ENCODE data around the gene TBC1D21. TPM values are rescaled to one million over a fixed set of nuclear protein-coding genes. Genes with fewer than 3 reads are reported as not detected.

TBC1D21 gene
- polyA plus RNA-seq, 1 experiment = not detected

DNA sequence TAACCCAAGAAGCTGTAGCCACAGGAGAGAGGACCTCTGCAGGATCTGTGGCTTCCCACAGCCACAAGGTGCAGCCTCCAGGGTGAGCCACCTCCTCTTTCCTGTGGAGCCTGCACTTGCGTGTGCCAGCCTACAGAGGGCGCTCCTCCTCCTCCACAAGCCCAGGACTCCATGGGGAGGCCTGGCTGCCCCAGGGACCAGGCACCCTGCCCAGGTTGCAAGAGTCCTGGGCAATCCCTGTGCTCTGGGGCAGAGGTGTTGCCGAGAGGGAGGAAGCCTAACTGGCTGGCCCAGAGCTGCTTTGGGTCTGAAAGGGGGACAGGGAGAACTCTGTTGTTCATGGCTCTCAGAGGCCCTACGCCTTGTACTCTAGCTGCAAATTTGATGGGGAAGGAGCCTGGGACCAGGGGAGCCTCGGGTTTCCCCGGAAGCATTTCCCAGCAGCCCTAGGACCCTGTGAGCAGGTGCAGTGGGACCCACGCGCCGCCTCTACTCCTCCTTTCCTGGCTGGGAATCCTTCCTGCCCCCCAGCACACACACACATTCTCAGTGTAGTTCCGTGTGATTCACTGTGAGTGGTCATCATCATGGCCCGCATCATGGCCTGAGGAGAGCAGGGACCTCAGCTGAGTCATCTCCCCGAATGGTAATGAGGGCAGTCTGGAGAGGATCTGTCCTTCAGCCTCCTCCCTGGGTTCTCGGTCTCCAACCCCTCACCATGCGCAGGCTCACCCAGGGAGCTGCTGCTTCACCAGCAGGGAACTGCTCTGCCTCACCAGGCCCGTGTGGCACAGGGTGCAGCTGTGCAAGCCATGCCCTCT lies 24.3 kb downstream of the TBC1D21 start:
- H3K27ac ChIP-seq (ENCODE audit: low read depth, low read length) = peak overlapping the region; percentile 75
- peaks cover 5% of the 10 kb centered on the region for H3K27me3 ChIP-seq (ENCODE audit: control insufficient read depth, insufficient read depth, low read length)
- ChIA-PET CTCF (interaction anchor here (0.7 to 2.8 kb wide), 17 partner anchors 9 to 140 kb away, joined by 3 to 35 read pairs (median 4); partner anchors contain the start of gene TBC1D21), POLR2A (interaction anchor here (0.9 kb wide), 1 partner anchor 29 kb away, joined by 3 read pairs; the partner anchor contains the start of gene LOXL1)
- no peak overlapping the region for H3K4me3 ChIP-seq (ENCODE audit: low read depth, low read length)
- TF ChIP-seq, protein P1, sequence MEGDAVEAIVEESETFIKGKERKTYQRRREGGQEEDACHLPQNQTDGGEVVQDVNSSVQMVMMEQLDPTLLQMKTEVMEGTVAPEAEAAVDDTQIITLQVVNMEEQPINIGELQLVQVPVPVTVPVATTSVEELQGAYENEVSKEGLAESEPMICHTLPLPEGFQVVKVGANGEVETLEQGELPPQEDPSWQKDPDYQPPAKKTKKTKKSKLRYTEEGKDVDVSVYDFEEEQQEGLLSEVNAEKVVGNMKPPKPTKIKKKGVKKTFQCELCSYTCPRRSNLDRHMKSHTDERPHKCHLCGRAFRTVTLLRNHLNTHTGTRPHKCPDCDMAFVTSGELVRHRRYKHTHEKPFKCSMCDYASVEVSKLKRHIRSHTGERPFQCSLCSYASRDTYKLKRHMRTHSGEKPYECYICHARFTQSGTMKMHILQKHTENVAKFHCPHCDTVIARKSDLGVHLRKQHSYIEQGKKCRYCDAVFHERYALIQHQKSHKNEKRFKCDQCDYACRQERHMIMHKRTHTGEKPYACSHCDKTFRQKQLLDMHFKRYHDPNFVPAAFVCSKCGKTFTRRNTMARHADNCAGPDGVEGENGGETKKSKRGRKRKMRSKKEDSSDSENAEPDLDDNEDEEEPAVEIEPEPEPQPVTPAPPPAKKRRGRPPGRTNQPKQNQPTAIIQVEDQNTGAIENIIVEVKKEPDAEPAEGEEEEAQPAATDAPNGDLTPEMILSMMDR (IDR thresholded peaks at IDR 0.05; ENCODE audit: low read depth, low read length) = peak; percentile 94
- peak; percentile 76 for DNase-seq (ENCODE audit: low read depth, low spot score)
- peaks cover 2% of the 10 kb centered on the region for H3K9me3 ChIP-seq (ENCODE audit: control insufficient read depth, insufficient read depth, low read length)

DNA sequence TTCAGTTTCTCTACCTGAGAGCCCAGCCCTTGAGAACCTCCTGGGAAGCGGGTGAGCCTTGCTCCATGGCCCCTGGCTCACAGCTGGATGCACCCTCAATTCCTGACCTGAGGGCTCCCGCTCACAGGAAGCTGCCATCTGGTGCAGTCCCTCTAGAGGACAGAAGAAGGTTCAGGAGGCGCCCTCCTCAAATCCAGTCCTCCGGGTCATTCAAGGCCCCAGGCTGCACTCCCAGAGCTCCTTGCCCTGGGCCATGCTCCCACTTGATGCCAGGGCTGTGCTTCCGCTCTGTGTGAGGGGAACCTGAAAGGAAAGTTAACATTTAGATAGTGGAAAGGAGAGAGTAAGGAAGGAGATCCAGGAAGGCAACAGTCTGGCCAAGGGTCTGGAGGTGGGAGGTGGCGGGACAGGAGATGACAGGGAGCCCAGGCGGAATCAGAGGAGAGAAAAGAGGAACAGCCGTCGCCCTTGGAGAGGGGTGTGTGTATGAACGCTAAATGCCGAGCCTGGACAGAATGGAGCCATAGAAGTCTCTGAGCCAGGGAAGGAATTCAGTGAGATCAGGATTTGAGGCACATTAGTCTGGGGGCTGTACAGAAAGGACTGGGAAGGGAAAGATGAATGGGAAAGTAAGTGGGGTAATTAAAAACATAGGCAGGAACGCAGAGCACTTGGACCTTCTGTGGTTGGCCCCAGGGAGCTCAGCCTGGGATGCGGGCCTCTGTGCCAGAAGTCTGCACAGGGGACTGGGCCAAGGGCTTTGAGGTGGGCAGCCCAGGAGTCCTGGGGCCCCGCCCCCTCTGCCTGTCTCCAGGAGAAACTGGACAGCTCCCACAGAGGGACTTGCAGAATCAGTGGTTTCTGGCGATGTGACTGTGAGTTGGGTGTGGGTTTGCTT lies 26.1 kb downstream of the TBC1D21 start:
- TF ChIP-seq, protein P1 (IDR thresholded peaks at IDR 0.05; ENCODE audit: low read depth, low read length) = no peak
- peaks cover 3% of the 10 kb centered on the region for H3K27me3 ChIP-seq (ENCODE audit: control insufficient read depth, insufficient read depth, low read length)
- CTCF ChIA-PET = interaction anchor here (1.6 to 4.4 kb wide), 4 partner anchors 8 to 65 kb away, joined by 4 to 35 read pairs (median 12); partner anchors contain the start of gene TBC1D21
- no peak overlapping the region for H3K27ac ChIP-seq (ENCODE audit: low read depth, low read length)
- H3K9me3 ChIP-seq (ENCODE audit: control insufficient read depth, insufficient read depth, low read length) = no peaks in the 10 kb centered on the region
- H3K4me3 ChIP-seq (ENCODE audit: low read depth, low read length) = no peak overlapping the region
- POLR2A ChIA-PET = no interaction called here
- no peak for DNase-seq (ENCODE audit: low read depth, low spot score)

DNA sequence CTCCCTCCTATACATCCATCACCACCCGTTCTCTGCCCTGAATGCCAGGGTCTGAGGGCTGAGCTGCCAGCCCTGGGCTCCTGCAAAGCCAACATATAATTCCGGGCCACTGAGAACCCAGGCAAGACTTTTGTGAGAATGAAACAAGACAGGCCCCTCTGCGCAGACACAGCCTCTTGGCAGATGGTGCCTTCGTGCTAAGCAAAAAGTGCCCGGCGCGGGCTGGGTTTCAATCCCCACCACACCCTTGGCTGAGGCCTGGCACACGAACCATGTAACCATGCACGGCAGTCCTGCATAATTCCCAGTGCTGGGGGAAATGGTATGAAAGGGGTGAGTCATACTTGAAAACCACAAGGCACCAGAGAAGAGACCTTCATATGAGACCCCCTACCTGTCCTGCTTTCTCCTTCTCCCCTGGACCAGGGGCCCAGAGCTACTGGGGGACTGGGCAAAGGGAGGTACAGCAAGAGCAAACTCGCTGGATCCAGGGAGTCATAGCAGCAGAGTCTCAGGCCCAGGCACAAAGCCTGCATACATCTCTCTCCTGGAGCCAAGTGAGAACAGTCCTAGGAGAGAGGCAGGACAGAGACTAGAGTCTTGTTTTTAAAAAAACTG lies 26.8 kb downstream of the TBC1D21 start:
- POLR2A ChIA-PET = no interaction called here
- no peaks in the 10 kb centered on the region for H3K27me3 ChIP-seq (ENCODE audit: control insufficient read depth, insufficient read depth, low read length)
- CTCF ChIA-PET = interaction anchor here (1.6 to 4.4 kb wide), 2 partner anchors 27 to 51 kb away, joined by 4 to 16 read pairs; partner anchors contain the start of gene TBC1D21
- no peak overlapping the region for H3K4me3 ChIP-seq (ENCODE audit: low read depth, low read length)
- TF ChIP-seq, protein P1 (IDR thresholded peaks at IDR 0.05; ENCODE audit: low read depth, low read length) = no peak
- DNase-seq (ENCODE audit: low read depth, low spot score) = no peak
- no peaks in the 10 kb centered on the region; the same call in 1 of the 2 replicates for H3K9me3 ChIP-seq (ENCODE audit: control insufficient read depth, insufficient read depth, low read length)
- no peak overlapping the region for H3K27ac ChIP-seq (ENCODE audit: low read depth, low read length)

DNA sequence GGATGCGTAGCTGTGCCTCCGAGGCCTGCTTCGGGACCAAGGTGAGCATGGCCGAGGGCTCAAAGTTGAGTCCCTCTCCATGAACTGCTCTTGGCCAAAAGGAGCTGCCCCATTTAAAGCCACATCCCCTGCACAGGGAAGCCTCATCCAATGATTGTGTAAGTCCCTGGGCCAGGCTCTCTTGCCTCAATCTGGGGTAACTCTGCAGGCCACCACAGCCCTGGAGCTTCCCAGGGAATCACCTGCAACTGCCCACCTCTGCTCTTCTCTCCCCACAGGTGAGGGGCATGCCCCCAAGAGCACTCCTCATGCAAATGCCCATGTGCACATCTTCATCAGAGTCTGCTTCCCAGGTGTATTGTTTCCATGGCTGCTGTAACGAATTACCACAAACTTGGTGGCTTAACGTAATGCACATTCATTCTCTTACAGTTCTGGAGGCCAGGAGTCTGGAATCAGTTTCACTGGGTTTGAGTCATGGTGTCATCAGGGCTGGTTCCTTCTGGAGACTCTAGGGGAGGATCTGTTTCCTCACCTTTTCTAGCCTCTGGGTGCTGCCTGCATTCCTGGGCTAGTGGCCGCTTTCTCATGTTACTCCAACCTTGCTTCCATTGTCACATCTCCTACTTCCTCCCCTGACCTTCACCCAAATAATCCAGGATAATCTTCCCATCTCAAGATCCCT lies 27.9 kb downstream of the TBC1D21 start:
- Histone ChIP-seq H3K9me3 (ENCODE audit: control insufficient read depth, insufficient read depth, low read length) (no peaks in the 10 kb centered on the region; the same call in 1 of the 2 replicates), H3K4me3 (ENCODE audit: low read depth, low read length) (no peak overlapping the region), H3K27ac (ENCODE audit: low read depth, low read length) (no peak overlapping the region), H3K27me3 (ENCODE audit: control insufficient read depth, insufficient read depth, low read length) (no peaks in the 10 kb centered on the region)
- POLR2A ChIA-PET = no interaction called here
- TF ChIP-seq, protein P1 (IDR thresholded peaks at IDR 0.05; ENCODE audit: low read depth, low read length) = no peak
- no peak for DNase-seq (ENCODE audit: low read depth, low spot score)
- CTCF ChIA-PET = interaction anchor here (1.1 to 4.4 kb wide), 3 partner anchors 28 to 50 kb away, joined by 3 to 16 read pairs (median 4); partner anchors contain the start of gene TBC1D21

Data from AG04450 (cell line).